Activated CD4-positive, alpha-beta T cell treated with anti-CD3 and anti-CD28 coated beads, Interleukin-2, amount 10 ng/mL, durations not matched to agents 7 days and 5 days (primary cell): ENCODE measurements around the gene DNER. TPM values are rescaled to one million over a fixed set of nuclear protein-coding genes. Genes with fewer than 3 reads are reported as not detected.
"Not testable (repeated sequence)": the region's sequence is repeated elsewhere in the genome, so short reads cannot be mapped to it uniquely, and the experiment has no call there.

Source experiments
- CTCF ChIA-PET: fragments of 350-600 bp; sonication (Branson Sonifier 250); formaldehyde crosslinking; loops from one replicate; lab custom pipeline; 2021; ENCODE audit warnings: antibody characterized with exemption; lab: Charles Lee
- POLR2A ChIA-PET: fragments of 350-600 bp; sonication (Branson Sonifier 250); formaldehyde crosslinking; loops from one replicate; lab custom pipeline; 2021; ENCODE audit warnings: antibody characterized with exemption; lab: Charles Lee
- DNase-seq: peaks from one replicate; pipeline ENCODE4 v3.0.0-alpha.2; 2020
- H3K27ac Mint-ChIP-seq: one replicate; pipeline ENCODE4 v1.8.0; 2021; ENCODE audit warnings: mild to moderate bottlenecking, moderate library complexity, mixed read lengths
- H3K27me3 Mint-ChIP-seq: one replicate; pipeline ENCODE4 v1.8.0; 2021; ENCODE audit warnings: mixed read lengths
- H3K36me3 Mint-ChIP-seq: one replicate; pipeline ENCODE4 v1.8.0; 2021; ENCODE audit warnings: low read depth, mixed read lengths
- H3K4me1 Mint-ChIP-seq: one replicate; pipeline ENCODE4 v1.8.0; 2021; ENCODE audit warnings: mixed read lengths
- H3K4me3 Mint-ChIP-seq: one replicate; pipeline ENCODE4 v1.8.0; 2021; ENCODE audit warnings: mild to moderate bottlenecking, moderate library complexity, mixed read lengths
- H3K9me3 Mint-ChIP-seq: one replicate; pipeline ENCODE4 v1.8.0; 2021; ENCODE audit warnings: mixed read lengths
- total RNA-seq, 2 experiments: library from RNA; stranded (reverse); gene quantifications; one replicate each; pipeline ENCODE4 v1.2.3, GENCODE V29; 2021

DNER gene
- total RNA-seq = not detected

GRCh38 chr2:229714080-229714735 lies at the start of gene DNER:
DNER (minus strand) TSS chr2:229714555; CDS start chr2:229714423, 132 bp downstream.
- H3K9me3 Mint-ChIP-seq = no peaks in the 10 kb centered on the region
- H3K4me3 Mint-ChIP-seq = peak within 1 kb of the TSS; percentile 30
- peaks cover 11% of the 10 kb centered on the region for H3K4me1 Mint-ChIP-seq
- no peak within 1 kb of the TSS for H3K27ac Mint-ChIP-seq
- POLR2A ChIA-PET = no interaction called here
- CTCF ChIA-PET = interaction anchor here (0.7 kb wide), 1 partner anchor 1434 kb away, joined by 5 read pairs; no protein-coding TSS in a partner anchor
- peaks cover 77% of the 10 kb centered on the region for H3K27me3 Mint-ChIP-seq
- H3K36me3 Mint-ChIP-seq = no peaks in the 10 kb centered on the region
- DNase-seq = peak; percentile 59

- no peak overlapping the region for H3K4me3 Mint-ChIP-seq
- ChIA-PET POLR2A (no interaction called here), CTCF (no interaction called here)
- no peak for DNase-seq
- H3K4me1 Mint-ChIP-seq = no peaks in the 10 kb centered on the region
- no peak overlapping the region for H3K27ac Mint-ChIP-seq
- H3K9me3 Mint-ChIP-seq = no peaks in the 10 kb centered on the region
- no peaks in the 10 kb centered on the region for H3K27me3 Mint-ChIP-seq
- H3K36me3 Mint-ChIP-seq = peaks cover 24% of the 10 kb centered on the region
Measured at GRCh38 chr2:229761663-229762062, 47.3 kb upstream of the DNER start.

- DNase-seq, H3K27ac Mint-ChIP-seq, H3K9me3 Mint-ChIP-seq, CTCF ChIA-PET, H3K4me3 Mint-ChIP-seq, POLR2A ChIA-PET, H3K27me3 Mint-ChIP-seq, H3K36me3 Mint-ChIP-seq, H3K4me1 Mint-ChIP-seq: not testable (repeated sequence)
Measured at GRCh38 chr2:229757462-229757861, 43.1 kb upstream of the DNER start.

GRCh38 chr2:229752970-229753729 lies 38.8 kb upstream of the DNER start:
- Mint-ChIP-seq H3K27me3 (no peaks in the 10 kb centered on the region), H3K27ac (no peak overlapping the region), H3K36me3 (no peaks in the 10 kb centered on the region), H3K9me3 (no peaks in the 10 kb centered on the region), H3K4me1 (peaks cover 4% of the 10 kb centered on the region), H3K4me3 (no peak overlapping the region)
- DNase-seq = no peak
- POLR2A ChIA-PET = no interaction called here
- CTCF ChIA-PET = interaction anchor here (0.6 kb wide), 1 partner anchor 129 kb away, joined by 3 read pairs; no protein-coding TSS in a partner anchor

GRCh38 chr2:229749779-229750178 lies 35.4 kb upstream of the DNER start:
- ChIA-PET POLR2A (interaction anchor here (0.6 to 0.7 kb wide), 2 partner anchors 26 to 201 kb away, joined by 4 to 13 read pairs; no protein-coding TSS in a partner anchor), CTCF (interaction anchor here (0.5 kb wide), 1 partner anchor 239 kb away, joined by 7 read pairs; no protein-coding TSS in a partner anchor)
- Mint-ChIP-seq H3K36me3 (no peaks in the 10 kb centered on the region), H3K27ac (no peak overlapping the region), H3K9me3 (no peaks in the 10 kb centered on the region), H3K4me1 (peaks cover 4% of the 10 kb centered on the region), H3K4me3 (no peak overlapping the region), H3K27me3 (no peaks in the 10 kb centered on the region)
- DNase-seq = no peak

GRCh38 chr2:229748950-229749349 lies 34.6 kb upstream of the DNER start:
- ChIA-PET POLR2A (no interaction called here), CTCF (no interaction called here)
- no peaks in the 10 kb centered on the region for H3K9me3 Mint-ChIP-seq
- no peak overlapping the region for H3K27ac Mint-ChIP-seq
- H3K36me3 Mint-ChIP-seq = no peaks in the 10 kb centered on the region
- H3K4me1 Mint-ChIP-seq = peaks cover 4% of the 10 kb centered on the region
- DNase-seq = no peak
- H3K4me3 Mint-ChIP-seq = no peak overlapping the region
- H3K27me3 Mint-ChIP-seq = no peaks in the 10 kb centered on the region

- not testable (repeated sequence) for H3K9me3 Mint-ChIP-seq
Measured at GRCh38 chr2:229742691-229743090, 28.3 kb upstream of the DNER start.

GRCh38 chr2:229740279-229740678 lies 25.9 kb upstream of the DNER start:
- H3K4me3 Mint-ChIP-seq = no peak overlapping the region
- ChIA-PET POLR2A (no interaction called here), CTCF (no interaction called here)
- no peak for DNase-seq
- no peaks in the 10 kb centered on the region for H3K4me1 Mint-ChIP-seq
- H3K9me3 Mint-ChIP-seq = peaks cover 9% of the 10 kb centered on the region
- no peaks in the 10 kb centered on the region for H3K36me3 Mint-ChIP-seq
- no peak overlapping the region for H3K27ac Mint-ChIP-seq
- H3K27me3 Mint-ChIP-seq = peaks cover 3% of the 10 kb centered on the region

More at GRCh38 chr2:229742691-229743090, 28.3 kb upstream of the DNER start:
- POLR2A ChIA-PET, H3K4me1 Mint-ChIP-seq, H3K36me3 Mint-ChIP-seq, H3K27me3 Mint-ChIP-seq, H3K27ac Mint-ChIP-seq, DNase-seq, CTCF ChIA-PET, H3K4me3 Mint-ChIP-seq: not testable (repeated sequence)

- ChIA-PET CTCF (no interaction called here), POLR2A (no interaction called here)
- H3K9me3 Mint-ChIP-seq = peaks cover 9% of the 10 kb centered on the region
- H3K27ac Mint-ChIP-seq = no peak overlapping the region
- H3K27me3 Mint-ChIP-seq = peaks cover 3% of the 10 kb centered on the region
- no peak overlapping the region for H3K4me3 Mint-ChIP-seq
- no peak for DNase-seq
- no peaks in the 10 kb centered on the region for H3K36me3 Mint-ChIP-seq
- H3K4me1 Mint-ChIP-seq = no peaks in the 10 kb centered on the region
Measured at GRCh38 chr2:229738024-229738625, 23.8 kb upstream of the DNER start.

- ChIA-PET POLR2A (no interaction called here), CTCF (no interaction called here)
- H3K27ac Mint-ChIP-seq = no peak overlapping the region
- peaks cover 7% of the 10 kb centered on the region for H3K27me3 Mint-ChIP-seq
- no peak overlapping the region for H3K4me3 Mint-ChIP-seq
- H3K36me3 Mint-ChIP-seq = no peaks in the 10 kb centered on the region
- no peak for DNase-seq
- peaks cover 9% of the 10 kb centered on the region for H3K9me3 Mint-ChIP-seq
- H3K4me1 Mint-ChIP-seq = no peaks in the 10 kb centered on the region
Measured at GRCh38 chr2:229734410-229734809, 20.1 kb upstream of the DNER start.

GRCh38 chr2:229733611-229734245 lies 19.4 kb upstream of the DNER start:
- Mint-ChIP-seq H3K27ac (no peak overlapping the region), H3K27me3 (peaks cover 9% of the 10 kb centered on the region), H3K4me3 (no peak overlapping the region), H3K4me1 (no peaks in the 10 kb centered on the region), H3K36me3 (no peaks in the 10 kb centered on the region), H3K9me3 (peaks cover 5% of the 10 kb centered on the region)
- DNase-seq = no peak
- ChIA-PET CTCF (no interaction called here), POLR2A (no interaction called here)

- Mint-ChIP-seq H3K36me3 (no peaks in the 10 kb centered on the region), H3K4me3 (no peak overlapping the region), H3K27ac (no peak overlapping the region), H3K9me3 (peaks cover 3% of the 10 kb centered on the region), H3K27me3 (peaks cover 9% of the 10 kb centered on the region), H3K4me1 (no peaks in the 10 kb centered on the region)
- CTCF ChIA-PET = no interaction called here
- POLR2A ChIA-PET = no interaction called here
- no peak for DNase-seq
Measured at GRCh38 chr2:229732897-229733296, 18.5 kb upstream of the DNER start.

- Mint-ChIP-seq H3K27me3 (peaks cover 7% of the 10 kb centered on the region), H3K27ac (no peak overlapping the region), H3K9me3 (peaks cover 2% of the 10 kb centered on the region), H3K4me1 (no peaks in the 10 kb centered on the region), H3K4me3 (no peak overlapping the region), H3K36me3 (no peaks in the 10 kb centered on the region)
- no peak for DNase-seq
- ChIA-PET CTCF (no interaction called here), POLR2A (no interaction called here)
Measured at GRCh38 chr2:229731916-229732315, 17.6 kb upstream of the DNER start.
